CD4-positive, alpha-beta T cell (primary cell): ENCODE data around the gene TEX51. TPM values are rescaled to one million over a fixed set of nuclear protein-coding genes. Genes with fewer than 3 reads are reported as not detected.

ENCODE experiments used
- ATAC-seq: fragments of 200-7000 bp; cut with Tn5 transposase; one replicate; pipeline ENCODE4 v1.10.0; 2022; ENCODE audit warnings: mild to moderate bottlenecking; ENCODE audit not compliant: poor library complexity
- CTCF ChIA-PET: fragments of 350-600 bp; sonication (Branson Sonifier 250); formaldehyde crosslinking; loops from one replicate; lab custom pipeline; 2021; ENCODE audit warnings: antibody characterized with exemption, inconsistent platforms; lab: Charles Lee
- POLR2A ChIA-PET: fragments of 350-600 bp; sonication (Branson Sonifier 250); formaldehyde crosslinking; loops from one replicate; lab custom pipeline; 2021; ENCODE audit warnings: antibody characterized with exemption, inconsistent platforms; lab: Charles Lee
- DNase-seq, 14 experiments: peaks; one replicate each; pipeline ENCODE4 v3.0.0-alpha.2; 2013 to 2020; ENCODE audit warnings: mixed read lengths in 2 of 14
- H3K27ac ChIP-seq, 2 donors: one replicate each; pipeline versions ENCODE4 v1.5.1 to v1.7.0; 2013; ENCODE audit warnings: low read length in 2 of 2, low read depth in 1 of 2, mild to moderate bottlenecking in 1 of 2
- H3K27me3 ChIP-seq, 2 experiments: 1 replicate in 1 of 2; 2 replicates in 1 of 2; pipeline versions ENCODE4 v1.6.1 to v1.7.0; 2013; ENCODE audit warnings: low read length in 2 of 2, control low read depth in 1 of 2, mild to moderate bottlenecking in 1 of 2, moderate library complexity in 1 of 2; ENCODE audit not compliant: insufficient read depth in 2 of 2, control insufficient read depth in 1 of 2
- H3K36me3 ChIP-seq: one replicate; pipeline ENCODE4 v1.6.1; 2013; ENCODE audit warnings: low read length, control low read depth; ENCODE audit not compliant: insufficient read depth
- H3K4me1 ChIP-seq: one replicate; pipeline ENCODE4 v1.6.1; 2013; ENCODE audit warnings: low read length, control low read depth; ENCODE audit not compliant: insufficient read depth
- H3K4me3 ChIP-seq: one replicate; pipeline ENCODE4 v1.5.1; 2013; ENCODE audit warnings: mild to moderate bottlenecking, low read length, moderate library complexity
- H3K9me3 ChIP-seq, 2 experiments: 1 replicate in 1 of 2; 2 replicates in 1 of 2; pipeline versions ENCODE4 v1.6.1 to v1.7.0; 2013; ENCODE audit warnings: low read length in 2 of 2, mild to moderate bottlenecking in 2 of 2, control low read depth in 1 of 2, moderate library complexity in 1 of 2; ENCODE audit not compliant: control insufficient read depth in 1 of 2, insufficient read depth in 1 of 2
- H3K27ac Mint-ChIP-seq: one replicate; pipeline ENCODE4 v1.8.0; 2020; ENCODE audit warnings: mixed read lengths
- H3K27me3 Mint-ChIP-seq: one replicate; pipeline ENCODE4 v1.8.0; 2021; ENCODE audit warnings: mixed read lengths
- H3K36me3 Mint-ChIP-seq: one replicate; pipeline ENCODE4 v1.8.0; 2021; ENCODE audit warnings: low read depth, mixed read lengths
- H3K4me1 Mint-ChIP-seq: one replicate; pipeline ENCODE4 v1.8.0; 2021; ENCODE audit warnings: low read depth, mixed read lengths
- H3K4me3 Mint-ChIP-seq: one replicate; pipeline ENCODE4 v1.8.0; 2020; ENCODE audit warnings: mild to moderate bottlenecking, mixed read lengths
- H3K9me3 Mint-ChIP-seq: one replicate; pipeline ENCODE4 v1.8.0; 2020; ENCODE audit warnings: mixed read lengths
- CTCF ChIP-seq: fragments of 200-600 bp; IDR thresholded peaks from one replicate; pipeline ENCODE4 v1.8.0; 2022; ENCODE audit warnings: antibody characterized with exemption, mild to moderate bottlenecking
- intact Hi-C, 2 experiments: fragments of 100-400 bp; cut with DNase I in 1 of 2; cut with micrococcal nuclease in 1 of 2; formaldehyde crosslinking; loops; one replicate each; pipeline versions ENCODE4 v1.15.1 to v1.9.0; 2023 to 2025; cut with DNase I, micrococcal nuclease
- total RNA-seq, 174 experiments: library from RNA in 2 of 174; stranded (reverse) in 2 of 174; gene quantifications; one replicate each; pipeline ENCODE4 v1.2.3 and lab custom pipeline; 2021 to 2026

The TEX51 gene
- total RNA-seq, 2 experiments from 2014 or later = not detected

GRCh38 chr2:126899616-126900185, 1.0 kb downstream of the TEX51 start:
- H3K4me1 Mint-ChIP-seq = no peaks in the 10 kb centered on the region
- Histone ChIP-seq H3K36me3 (no peaks in the 10 kb centered on the region), H3K27me3 (peaks cover 0 to 4% of the 10 kb centered on the region in 2 experiments), H3K9me3 (peaks cover 0 to 13% of the 10 kb centered on the region in 2 experiments), H3K4me3 (no peak overlapping the region), H3K4me1 (no peaks in the 10 kb centered on the region), H3K27ac (no peak overlapping the region)
- CTCF ChIA-PET = no interaction called here
- no peak for DNase-seq
- POLR2A ChIA-PET = no interaction called here
- H3K27me3 Mint-ChIP-seq = peaks cover 22% of the 10 kb centered on the region
- H3K27ac Mint-ChIP-seq = no peak overlapping the region
- intact Hi-C loops = no loop called here
- ATAC-seq = no peak
- no peak for TF ChIP-seq CTCF
- H3K36me3 Mint-ChIP-seq = no peaks in the 10 kb centered on the region
- no peak overlapping the region for H3K4me3 Mint-ChIP-seq
- no peaks in the 10 kb centered on the region for H3K9me3 Mint-ChIP-seq

- Mint-ChIP-seq H3K36me3 (no peaks in the 10 kb centered on the region), H3K27ac (no peak overlapping the region), H3K27me3 (peaks cover 22% of the 10 kb centered on the region), H3K9me3 (no peaks in the 10 kb centered on the region), H3K4me3 (no peak overlapping the region), H3K4me1 (no peaks in the 10 kb centered on the region)
- intact Hi-C loops = no loop called here
- ATAC-seq (no peak), DNase-seq (no peak)
- Histone ChIP-seq H3K27ac (no peak overlapping the region), H3K9me3 (peaks cover 0 to 13% of the 10 kb centered on the region in 2 experiments), H3K27me3 (peaks cover 0 to 4% of the 10 kb centered on the region in 2 experiments), H3K4me1 (no peaks in the 10 kb centered on the region), H3K4me3 (no peak overlapping the region), H3K36me3 (no peaks in the 10 kb centered on the region)
- ChIA-PET CTCF (no interaction called here), POLR2A (no interaction called here)
- TF ChIP-seq CTCF = no peak
Measured at GRCh38 chr2:126900646-126901319, 2.1 kb downstream of the TEX51 start.

GRCh38 chr2:126901459-126901858, 2.8 kb downstream of the TEX51 start:
- intact Hi-C loops = no loop called here
- ChIA-PET CTCF (no interaction called here), POLR2A (no interaction called here)
- Histone ChIP-seq H3K36me3 (no peaks in the 10 kb centered on the region), H3K27ac (no peak overlapping the region), H3K4me1 (no peaks in the 10 kb centered on the region), H3K27me3 (peaks cover 0 to 4% of the 10 kb centered on the region in 2 experiments), H3K9me3 (peaks cover 0 to 13% of the 10 kb centered on the region in 2 experiments), H3K4me3 (no peak overlapping the region)
- Mint-ChIP-seq H3K9me3 (no peaks in the 10 kb centered on the region), H3K4me3 (no peak overlapping the region), H3K27me3 (peaks cover 26% of the 10 kb centered on the region), H3K4me1 (no peaks in the 10 kb centered on the region), H3K36me3 (no peaks in the 10 kb centered on the region), H3K27ac (no peak overlapping the region)
- DNase-seq (no peak), ATAC-seq (no peak)
- no peak for TF ChIP-seq CTCF
